SH-SY5Y (cell line): ENCODE measurements around the gene PDE4D.

ENCODE experiments used
- GATA2 ChIP-seq: IDR thresholded peaks from 2 replicates; pipeline ENCODE4 v1.6.1; 2011; ENCODE audit warnings: mild to moderate bottlenecking, low read depth, low read length
- GATA3 ChIP-seq: IDR thresholded peaks from 2 replicates; pipeline ENCODE4 v1.6.1; 2011; ENCODE audit warnings: low read depth, mild to moderate bottlenecking, low read length, moderate library complexity

- TF ChIP-seq GATA2 (no peak), GATA3 (no peak)
These were observed 325.4 kb downstream of the PDE4D start for GRCh38 chr5:59568161-59568560.
